Psoas muscle (tissue), 8 donors: ENCODE data around the gene SLC34A3. TPM values are rescaled to one million over a fixed set of nuclear protein-coding genes. Genes with fewer than 3 reads are reported as not detected.

Experiments
- ATAC-seq, 4 donors: fragments of 200-7000 bp; cut with Tn5 transposase; one replicate each; pipeline ENCODE4 v1.9.1; 2020; ENCODE audit warnings: moderate library complexity in 3 of 4, mild to moderate bottlenecking in 2 of 4
- DNase-seq, 2 donors: peaks; one replicate each; pipeline ENCODE4 v3.0.0-alpha.2; 2020
- H3K27ac ChIP-seq: fragments of 200-600 bp; one replicate; pipeline ENCODE4 v1.8.0; 2022
- H3K27me3 ChIP-seq, 3 donors: fragments of 200-600 bp in 1 of 3; one replicate each; pipeline versions ENCODE4 v1.6.1 to v1.8.0; 2013 to 2022; ENCODE audit warnings: low read length in 2 of 3, mild to moderate bottlenecking in 2 of 3, moderate library complexity in 1 of 3; ENCODE audit not compliant: insufficient read depth in 3 of 3
- H3K36me3 ChIP-seq, 2 donors: fragments of 200-600 bp in 1 of 2; one replicate each; pipeline versions ENCODE4 v1.6.1 to v1.8.0; 2013 to 2022; ENCODE audit warnings: low read depth in 1 of 2, mild to moderate bottlenecking in 1 of 2, moderate library complexity in 1 of 2; ENCODE audit not compliant: insufficient read depth in 1 of 2
- H3K4me1 ChIP-seq: fragments of 200-600 bp; one replicate; pipeline ENCODE4 v1.8.0; 2022
- H3K4me3 ChIP-seq: fragments of 200-600 bp; one replicate; pipeline ENCODE4 v1.8.0; 2022; ENCODE audit warnings: mild to moderate bottlenecking
- H3K9me3 ChIP-seq: fragments of 200-600 bp; one replicate; pipeline ENCODE4 v1.8.0; 2022
- WGBS, 3 donors: extraction: QIAGEN DNeasy Blood & Tissue Kit; methylation state at CpG; one replicate each; pipeline versions ENCODE4 v1.1.6 to v1.1.7; 2013; 5-methylcytosine and 5-hydroxymethylcytosine counted together
- intact Hi-C, 2 donors: fragments of 100-400 bp; cut with DNase I; formaldehyde crosslinking; loops; one replicate each; pipeline versions ENCODE4 v1.11.0 to v1.14.2; 2022
- polyA plus RNA-seq, 3 donors: library from polyadenylated mRNA; stranded (reverse); fragments of 200-250 nt; gene quantifications; one replicate each; pipeline ENCODE4 v1.2.3, GENCODE V29; 2013
- total RNA-seq, 4 donors: library from RNA; stranded (reverse); fragmentation: NEBNext Ultra II Directional in 2 of 4; extraction: Animal tissue kit (Norgen Biotek cat#: 25700) in 2 of 4; gene quantifications; one replicate each; pipeline versions ENCODE4 v1.2.1 to v1.2.4, GENCODE V29; 2021 to 2023
- TF ChIP-seq, protein P1 (sequence below): fragments of 200-600 bp; IDR thresholded peaks from one replicate; pipeline ENCODE4 v1.8.0; 2022; ENCODE audit warnings: antibody characterized with exemption
- donor health status: healthy with polysubstance abuse.
- donor health status: DM: no; HTN: no; CAD: no; lungs with moderate emphysema.
- donor health status: Bipolar disorder and iron deficiency.
- donor health status: healthy.
- donor health status: DM: yes; HTN: yes; CAD: no.
- donor health status: DM: no; HTN: no; CAD: no.
- donor health status: DM: no; HTN: no; CAD: no.
- donor health status: DM: yes; HTN: yes; CAD: no.

The SLC34A3 gene
- total and polyA plus RNA-seq, 7 donors, result not detected

GRCh38 chr9:137218212-137218753 lies 12.4 kb upstream of the SLC34A3 start:
- 86 to 87% (median 86%) methylated on average over 30 of the region's 30 CpGs for WGBS, 3 donors
- intact Hi-C loops, result no loop called here
- Histone ChIP-seq H3K27ac (no peak overlapping the region), H3K27me3 (no peaks in the 10 kb centered on the region), H3K4me3 (no peak overlapping the region), H3K4me1 (peaks cover 7% of the 10 kb centered on the region), H3K36me3 (peaks cover 0 to 12% of the 10 kb centered on the region in 2 donors), H3K9me3 (no peaks in the 10 kb centered on the region)
- DNase-seq (no peak), ATAC-seq (no peak)
- TF ChIP-seq, protein P1, sequence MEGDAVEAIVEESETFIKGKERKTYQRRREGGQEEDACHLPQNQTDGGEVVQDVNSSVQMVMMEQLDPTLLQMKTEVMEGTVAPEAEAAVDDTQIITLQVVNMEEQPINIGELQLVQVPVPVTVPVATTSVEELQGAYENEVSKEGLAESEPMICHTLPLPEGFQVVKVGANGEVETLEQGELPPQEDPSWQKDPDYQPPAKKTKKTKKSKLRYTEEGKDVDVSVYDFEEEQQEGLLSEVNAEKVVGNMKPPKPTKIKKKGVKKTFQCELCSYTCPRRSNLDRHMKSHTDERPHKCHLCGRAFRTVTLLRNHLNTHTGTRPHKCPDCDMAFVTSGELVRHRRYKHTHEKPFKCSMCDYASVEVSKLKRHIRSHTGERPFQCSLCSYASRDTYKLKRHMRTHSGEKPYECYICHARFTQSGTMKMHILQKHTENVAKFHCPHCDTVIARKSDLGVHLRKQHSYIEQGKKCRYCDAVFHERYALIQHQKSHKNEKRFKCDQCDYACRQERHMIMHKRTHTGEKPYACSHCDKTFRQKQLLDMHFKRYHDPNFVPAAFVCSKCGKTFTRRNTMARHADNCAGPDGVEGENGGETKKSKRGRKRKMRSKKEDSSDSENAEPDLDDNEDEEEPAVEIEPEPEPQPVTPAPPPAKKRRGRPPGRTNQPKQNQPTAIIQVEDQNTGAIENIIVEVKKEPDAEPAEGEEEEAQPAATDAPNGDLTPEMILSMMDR, result no peak

DNA sequence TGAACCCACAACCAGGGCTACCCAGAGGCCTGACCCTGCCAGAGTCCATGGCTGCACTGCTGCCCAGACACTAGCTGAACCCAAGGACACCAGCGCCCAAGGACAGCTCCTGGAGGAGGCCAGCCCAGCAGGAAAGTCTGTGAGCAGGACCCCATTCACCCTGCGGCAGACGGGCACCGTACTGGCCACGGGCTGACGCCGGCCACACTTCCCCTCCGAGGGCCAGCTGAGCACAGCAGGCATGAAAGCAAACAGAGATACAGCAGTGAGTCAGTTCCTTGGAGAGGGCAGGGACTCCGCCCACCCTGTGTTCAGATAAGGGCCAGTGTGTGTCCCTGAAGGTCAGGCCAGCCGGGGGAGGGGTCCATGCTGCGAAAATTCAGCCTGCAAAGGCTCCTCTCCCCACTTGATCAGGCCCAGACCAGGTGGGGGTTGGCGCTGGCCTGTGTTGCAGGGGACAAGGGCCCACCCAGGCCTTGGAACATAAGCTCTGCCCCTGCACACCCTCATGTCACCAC lies 11.9 kb upstream of the SLC34A3 start:
- TF ChIP-seq, protein P1, result no peak
- no peaks in the 10 kb centered on the region for H3K9me3 ChIP-seq
- WGBS, 3 donors, result 82 to 88% (median 85%) methylated on average over 12 of the region's 12 CpGs
- ATAC-seq, result no peak
- intact Hi-C loops, result no loop called here
- no peak for DNase-seq
- H3K36me3 ChIP-seq, result peaks cover 0 to 12% of the 10 kb centered on the region in 2 donors
- no peak overlapping the region for H3K4me3 ChIP-seq
- H3K27me3 ChIP-seq, result no peaks in the 10 kb centered on the region
- H3K27ac ChIP-seq, result no peak overlapping the region
- H3K4me1 ChIP-seq, result peaks cover 7% of the 10 kb centered on the region

- peaks cover 0 to 10% of the 10 kb centered on the region in 2 donors for H3K36me3 ChIP-seq
- ATAC-seq, result no peak
- 77 to 82% (median 80%) methylated on average over 10 of the region's 10 CpGs for WGBS, 3 donors
- H3K27ac ChIP-seq, result no peak overlapping the region
- H3K27me3 ChIP-seq, result no peaks in the 10 kb centered on the region
- TF ChIP-seq, protein P1, result no peak
- H3K4me3 ChIP-seq, result no peak overlapping the region
- intact Hi-C loops, result no loop called here
- H3K9me3 ChIP-seq, result no peaks in the 10 kb centered on the region
- no peak for DNase-seq
- peaks cover 11% of the 10 kb centered on the region for H3K4me1 ChIP-seq
Observed at GRCh38 chr9:137219757-137220316, 10.9 kb upstream of the SLC34A3 start.

- H3K27ac ChIP-seq, result no peak overlapping the region
- TF ChIP-seq, protein P1, result no peak
- peaks cover 11% of the 10 kb centered on the region for H3K4me1 ChIP-seq
- ATAC-seq (no peak), DNase-seq (no peak)
- H3K9me3 ChIP-seq, result no peaks in the 10 kb centered on the region
- H3K4me3 ChIP-seq, result no peak overlapping the region
- H3K27me3 ChIP-seq, result no peaks in the 10 kb centered on the region
- peaks cover 0 to 4% of the 10 kb centered on the region in 2 donors for H3K36me3 ChIP-seq
- 86 to 91% (median 90%) methylated on average over 47 to 52 of the region's 52 CpGs for WGBS, 3 donors
- intact Hi-C loops, result no loop called here
Observed at GRCh38 chr9:137220317-137221094, 10.2 kb upstream of the SLC34A3 start.
